Endothelial cell of umbilical vein (primary cell): Measurements from ENCODE around the gene CACNA1C.

Source experiments
- EZH2 ChIP-seq: IDR thresholded peaks from 2 replicates; pipeline ENCODE4 v1.6.1; 2012; ENCODE audit warnings: borderline replicate concordance, low read depth, mild to moderate bottlenecking, moderate library complexity, low read length, inconsistent platforms; ENCODE audit not compliant: severe bottlenecking
- FOS ChIP-seq: IDR thresholded peaks from 2 replicates; pipeline ENCODE4 v1.6.1; 2011; ENCODE audit warnings: mild to moderate bottlenecking, low read length, moderate library complexity, borderline replicate concordance; ENCODE audit not compliant: insufficient read depth
- GATA2 ChIP-seq: IDR thresholded peaks from 2 replicates; pipeline ENCODE4 v1.7.0; 2011; ENCODE audit warnings: low read depth, mild to moderate bottlenecking, moderate library complexity, mixed read lengths, low read length; ENCODE audit not compliant: insufficient read length, insufficient read depth
- JUN ChIP-seq: IDR thresholded peaks from 2 replicates; pipeline ENCODE4 v1.6.1; 2011; ENCODE audit warnings: borderline replicate concordance, low read depth; ENCODE audit not compliant: insufficient read length, insufficient read depth
- MYC ChIP-seq: IDR thresholded peaks from one replicate; pipeline ENCODE4 v1.6.1; 2011; ENCODE audit warnings: mild to moderate bottlenecking, low read depth, low read length
- POLR2A ChIP-seq: IDR thresholded peaks from 2 replicates; pipeline ENCODE4 v1.6.1; 2012; ENCODE audit warnings: low read depth, mild to moderate bottlenecking, control low read depth, low read length
- POLR2AphosphoS5 ChIP-seq: IDR thresholded peaks from 2 replicates; pipeline ENCODE4 v1.6.1; 2012; ENCODE audit warnings: low read depth, mild to moderate bottlenecking, control low read depth, low read length, moderate library complexity; ENCODE audit not compliant: insufficient read depth
- TF ChIP-seq, protein P1 (sequence below), 2 donors: IDR thresholded peaks; 1 replicate in 1 of 2; 2 replicates in 1 of 2; pipeline ENCODE4 v1.5.1; 2011; ENCODE audit warnings: low read length in 2 of 2, mild to moderate bottlenecking in 2 of 2, moderate library complexity in 2 of 2, control low read depth in 1 of 2, inconsistent platforms in 1 of 2, low read depth in 1 of 2; ENCODE audit not compliant: insufficient read depth in 1 of 2; ENCODE audit errors: extremely low read depth in 1 of 2
- TF ChIP-seq, protein P2 (sequence below): IDR thresholded peaks from 2 replicates; pipeline ENCODE4 v1.6.1; 2011; ENCODE audit not compliant: insufficient read depth, insufficient read length

DNA sequence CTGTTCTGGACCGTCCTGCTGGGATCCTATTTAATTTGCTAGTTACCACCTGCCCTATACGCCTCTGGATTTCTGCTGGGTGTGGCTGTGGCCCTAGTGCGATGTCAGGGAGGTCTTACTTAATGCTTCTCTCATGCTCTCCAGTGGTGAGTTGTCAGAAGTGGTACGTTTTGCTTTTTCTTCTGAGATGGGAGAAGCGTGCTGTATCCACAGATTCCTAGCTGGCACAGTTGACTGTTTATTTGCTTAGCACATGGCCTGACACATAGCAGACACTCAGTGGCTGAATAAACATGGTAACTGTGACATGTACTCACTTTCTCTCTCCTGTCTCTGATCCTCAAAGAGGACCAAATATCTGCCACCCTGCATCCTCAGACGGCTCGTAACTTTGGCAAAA is 107.3 kb downstream of the CACNA1C start:
- TF ChIP-seq, protein P1, sequence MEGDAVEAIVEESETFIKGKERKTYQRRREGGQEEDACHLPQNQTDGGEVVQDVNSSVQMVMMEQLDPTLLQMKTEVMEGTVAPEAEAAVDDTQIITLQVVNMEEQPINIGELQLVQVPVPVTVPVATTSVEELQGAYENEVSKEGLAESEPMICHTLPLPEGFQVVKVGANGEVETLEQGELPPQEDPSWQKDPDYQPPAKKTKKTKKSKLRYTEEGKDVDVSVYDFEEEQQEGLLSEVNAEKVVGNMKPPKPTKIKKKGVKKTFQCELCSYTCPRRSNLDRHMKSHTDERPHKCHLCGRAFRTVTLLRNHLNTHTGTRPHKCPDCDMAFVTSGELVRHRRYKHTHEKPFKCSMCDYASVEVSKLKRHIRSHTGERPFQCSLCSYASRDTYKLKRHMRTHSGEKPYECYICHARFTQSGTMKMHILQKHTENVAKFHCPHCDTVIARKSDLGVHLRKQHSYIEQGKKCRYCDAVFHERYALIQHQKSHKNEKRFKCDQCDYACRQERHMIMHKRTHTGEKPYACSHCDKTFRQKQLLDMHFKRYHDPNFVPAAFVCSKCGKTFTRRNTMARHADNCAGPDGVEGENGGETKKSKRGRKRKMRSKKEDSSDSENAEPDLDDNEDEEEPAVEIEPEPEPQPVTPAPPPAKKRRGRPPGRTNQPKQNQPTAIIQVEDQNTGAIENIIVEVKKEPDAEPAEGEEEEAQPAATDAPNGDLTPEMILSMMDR (IDR thresholded peaks at IDR 0.05; ENCODE audit: extremely low read depth in 1 of 2, insufficient read depth in 1 of 2, low read depth in 1 of 2, low read length in 2 of 2), result no peak
- TF ChIP-seq POLR2AphosphoS5 (no peak), POLR2A (no peak), EZH2 (no peak), MYC (no peak), FOS (no peak), GATA2 (no peak), JUN (no peak)
- TF ChIP-seq, protein P2, sequence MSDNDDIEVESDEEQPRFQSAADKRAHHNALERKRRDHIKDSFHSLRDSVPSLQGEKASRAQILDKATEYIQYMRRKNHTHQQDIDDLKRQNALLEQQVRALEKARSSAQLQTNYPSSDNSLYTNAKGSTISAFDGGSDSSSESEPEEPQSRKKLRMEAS, result no peak
